GM12878 (cell line): ENCODE results near the gene IQCC. TPM values are rescaled to one million over a fixed set of nuclear protein-coding genes. Genes with fewer than 3 reads are reported as not detected.

ENCODE experiments used
- ASH2L ChIP-seq: fragments of 300-600, 200-600 bp; sonication (generic); IDR thresholded peaks from 2 replicates; pipeline ENCODE4 v1.6.1; 2017; ENCODE audit warnings: low read depth, mild to moderate bottlenecking, borderline replicate concordance
- BCL3 ChIP-seq: IDR thresholded peaks from 2 replicates; pipeline ENCODE4 v1.6.1; 2011; ENCODE audit warnings: borderline replicate concordance, low read depth, mild to moderate bottlenecking, moderate library complexity, low read length; ENCODE audit not compliant: insufficient read depth, poor library complexity, severe bottlenecking
- BHLHE40 ChIP-seq, 2 experiments: fragments of 450-650 bp in 1 of 2; IDR thresholded peaks; 2 replicates each; pipeline ENCODE4 v1.6.1; 2011 to 2017; ENCODE audit warnings: low read depth in 2 of 2, borderline replicate concordance in 1 of 2, improper control_type of control experiment in 1 of 2, low read length in 1 of 2, mild to moderate bottlenecking in 1 of 2
- BRCA1 ChIP-seq: IDR thresholded peaks from 2 replicates; pipeline ENCODE4 v1.6.1; 2011; ENCODE audit warnings: low read depth, low read length, improper control_type of control experiment
- CEBPB ChIP-seq, 2 experiments: fragments of 150-350 bp in 1 of 2; IDR thresholded peaks; 2 replicates each; pipeline ENCODE4 v1.6.1; 2012 to 2014; ENCODE audit warnings: low read depth in 2 of 2, low read length in 2 of 2, borderline replicate concordance in 1 of 2, inconsistent platforms in 1 of 2
- DPF2 ChIP-seq: fragments of 450-650 bp; IDR thresholded peaks from 2 replicates; pipeline ENCODE4 v1.6.1; 2017; ENCODE audit warnings: mild to moderate bottlenecking
- E2F4 ChIP-seq: IDR thresholded peaks from 2 replicates; pipeline ENCODE4 v1.6.1; 2012; ENCODE audit warnings: low read depth, low read length, improper control_type of control experiment
- E2F8 ChIP-seq: fragments of 450-650 bp; IDR thresholded peaks from 2 replicates; pipeline ENCODE4 v1.6.1; 2018; ENCODE audit warnings: mild to moderate bottlenecking, low read depth, moderate library complexity; ENCODE audit not compliant: partially characterized antibody
- IRF5 ChIP-seq: fragments of 450-650 bp; IDR thresholded peaks from 2 replicates; pipeline ENCODE4 v1.6.1; 2017; ENCODE audit warnings: borderline replicate concordance
- JUNB ChIP-seq: IDR thresholded peaks from 2 replicates; pipeline ENCODE4 v1.6.1; 2016; ENCODE audit warnings: antibody characterized with exemption, mild to moderate bottlenecking
- NBN ChIP-seq: fragments of 450-650 bp; IDR thresholded peaks from 2 replicates; pipeline ENCODE4 v1.6.1; 2016
- NFXL1 ChIP-seq: fragments of 450-650 bp; IDR thresholded peaks from 2 replicates; pipeline ENCODE4 v1.6.1; 2017; ENCODE audit warnings: antibody characterized with exemption, mild to moderate bottlenecking, borderline replicate concordance
- NRF1 ChIP-seq: conservative IDR thresholded peaks from 2 replicates; pipeline ENCODE4 v1.6.1; 2011; ENCODE audit warnings: mild to moderate bottlenecking, low read depth, low read length, improper control_type of control experiment
- PAX5 ChIP-seq: IDR thresholded peaks from 2 replicates; pipeline ENCODE4 v1.6.1; 2011; ENCODE audit warnings: low read depth, low read length, borderline replicate concordance
- POLR2AphosphoS2 ChIP-seq: IDR thresholded peaks from 2 replicates; pipeline ENCODE4 v1.6.1; 2011; ENCODE audit warnings: low read depth, mild to moderate bottlenecking, low read length, improper control_type of control experiment, moderate library complexity
- POLR2AphosphoS5 ChIP-seq: IDR thresholded peaks from 2 replicates; pipeline ENCODE4 v1.6.1; 2011; ENCODE audit warnings: mild to moderate bottlenecking, low read length, inconsistent platforms
- RB1 ChIP-seq: fragments of 450-650 bp; formaldehyde crosslinking; IDR thresholded peaks from 2 replicates; pipeline ENCODE4 v1.6.1; 2017; ENCODE audit warnings: mild to moderate bottlenecking, borderline replicate concordance
- RELA ChIP-seq: fragments of 450-650 bp; IDR thresholded peaks from 2 replicates; pipeline ENCODE4 v1.8.0; 2014; ENCODE audit warnings: borderline replicate concordance; ENCODE audit not compliant: partially characterized antibody
- SIN3A ChIP-seq: IDR thresholded peaks from 2 replicates; pipeline ENCODE4 v1.6.1; 2012; ENCODE audit warnings: low read depth, low read length, improper control_type of control experiment
- SRF ChIP-seq, 2 experiments: IDR thresholded peaks; 2 replicates each; pipeline ENCODE4 v1.6.1; 2011; ENCODE audit warnings: low read depth in 2 of 2, low read length in 2 of 2, mild to moderate bottlenecking in 1 of 2, moderate library complexity in 1 of 2
- TAF1 ChIP-seq: IDR thresholded peaks from 2 replicates; pipeline ENCODE4 v1.6.1; 2011; ENCODE audit warnings: mild to moderate bottlenecking, low read depth, low read length, borderline replicate concordance
- ZNF274 ChIP-seq: IDR thresholded peaks from one replicate; pipeline ENCODE4 v1.8.0; 2011; ENCODE audit not compliant: insufficient read length, insufficient read depth
- polyA plus RNA-seq, 11 experiments: library from polyadenylated mRNA; depleted of rRNA in 4 of 11; unstranded in 6 of 11; stranded (reverse) in 5 of 11; fragments of >200 nt; fragmentation: Nextera tagmentation in 4 of 11; fragmentation: Illumina TruSeq in 1 of 11; extraction: Ambion mirVana in 4 of 11; extraction: Trizol in 1 of 11; gene quantifications; 1 replicate in 1 of 11; 2 replicates in 10 of 11; pipeline versions ENCODE4 v1.2.1 to v1.2.3, GENCODE V29; 2011 to 2016; ENCODE audit warnings: inconsistent platforms in 2 of 11, missing spikeins in 2 of 11, low read depth in 1 of 11
- total RNA-seq, 4 experiments: library from RNA; depleted of rRNA in 3 of 4; stranded (reverse); fragments of >200 nt in 3 of 4; fragmentation: Illumina TruSeq in 1 of 4; extraction: Trizol in 1 of 4; gene quantifications; 2 replicates each; pipeline versions ENCODE4 v1.2.1 to v1.2.3, GENCODE V29; 2013 to 2021

Gene IQCC
- total and polyA plus RNA-seq, 10 of the 15 experiments (the other 5 are each of a cell fraction or from before 2014, with no cell fraction given): 2.1 to 6.8 (median 4.9) TPM

GRCh38 chr1:32205401-32206370 is at the start of gene IQCC (continued):
- TF ChIP-seq PAX5 (no peak; the same call in 1 of the 2 replicates), POLR2AphosphoS5 (peak; percentile 71), BHLHE40 (IDR thresholded peaks at IDR 0.05; ENCODE audit: borderline replicate concordance in 1 of 2, low read depth in 2 of 2, low read length in 1 of 2) (peak; percentile 21 to 59; a peak in 1 of 4 replicates), JUNB (no peak), BRCA1 (no peak), IRF5 (no peak), ASH2L (no peak), TAF1 (peak; percentile 69; the same call in 1 of the 2 replicates), NFXL1 (no peak), POLR2AphosphoS2 (peak; percentile 78; the same call in 1 of the 2 replicates), SRF (IDR thresholded peaks at IDR 0.05; ENCODE audit: low read depth in 2 of 2, low read length in 2 of 2) (peak in 1 of 2 experiments; percentile 61; a peak in 1 of 4 replicates), CEBPB (IDR thresholded peaks at IDR 0.05; ENCODE audit: borderline replicate concordance in 1 of 2, low read depth in 2 of 2, low read length in 2 of 2) (no peak), E2F8 (peak; percentile 65), BCL3 (peak; percentile 64), NRF1 (peak; percentile 93), NBN (0 out of 2 replicates have a peak, but pooled peaks have one; percentile 62), RELA (peak; percentile 75), RB1 (peak; percentile 86; the same call in 1 of the 2 replicates), E2F4 (no peak), ZNF274 (no peak), SIN3A (peak; percentile 77), DPF2 (peak; percentile 67; the same call in 1 of the 2 replicates)
